HCT116 (cell line): Measurements from ENCODE around the gene SRCIN1. TPM values are rescaled to one million over a fixed set of nuclear protein-coding genes. Genes with fewer than 3 reads are reported as not detected.
"Not testable (repeated sequence)": the region's sequence is repeated elsewhere in the genome, so short reads cannot be mapped to it uniquely, and the experiment has no call there.

Experiments used
- ATAC-seq: fragments of 200-7000 bp; cut with Tn5 transposase; 2 replicates; pipeline ENCODE4 v1.9.1; 2020; ENCODE audit warnings: mild to moderate bottlenecking, moderate library complexity
- BruUV-seq: library from RNA; stranded (reverse); fragments of 400-500 nt; replicated peaks from 2 replicates; lab custom pipeline; 2021; lab: Mats Ljungman, UMichigan
- CTCF ChIA-PET: fragments of 300-600 bp; sonication (Branson Sonifier 250); formaldehyde crosslinking; loops from one replicate; lab custom pipeline; 2021; ENCODE audit warnings: antibody characterized with exemption; lab: Charles Lee
- POLR2A ChIA-PET: fragments of 300-600, 350-600 bp; sonication (Branson Sonifier 250); formaldehyde crosslinking; loops from one replicate; lab custom pipeline; 2021; ENCODE audit warnings: antibody characterized with exemption; lab: Charles Lee
- RAD21 ChIA-PET, 2 experiments: fragments of 300-600 bp; sonication (Branson Sonifier 250); formaldehyde crosslinking; loops; one replicate each; lab custom pipeline; 2023; ENCODE audit warnings: low total read pairs in 2 of 2; ENCODE audit not compliant: uncharacterized antibody in 2 of 2, unreplicated experiment in 2 of 2, low non-redundant PET in 1 of 2; lab: Charles Lee
- DNase-seq: peaks from one replicate; pipeline ENCODE4 v3.0.0-alpha.2; 2010; ENCODE audit warnings: low read depth, low spot score
- H2AFZ ChIP-seq: fragments of 200-600 bp; shearing (Covaris generic), sonication (generic); 2 replicates; pipeline ENCODE4 v1.6.1; 2017; ENCODE audit warnings: low read depth, mixed run types, mixed read lengths, antibody characterized with exemption, low read length; ENCODE audit not compliant: poor library complexity, severe bottlenecking
- H3K27ac ChIP-seq: 2 replicates; pipeline ENCODE4 v1.5.1; 2012; ENCODE audit warnings: low read depth, low read length
- H3K27me3 ChIP-seq: fragments of 200-600 bp; sonication (generic); 2 replicates; pipeline ENCODE4 v1.6.1; 2016; ENCODE audit warnings: mixed run types, low read length, mixed read lengths; ENCODE audit not compliant: insufficient read depth
- H3K36me3 ChIP-seq, 2 experiments: fragments of 200-500 bp in 1 of 2; fragments of 200-600 bp in 1 of 2; sonication (Bioruptor generic) in 1 of 2; sonication (generic) in 1 of 2; 2 replicates each; pipeline versions ENCODE4 v1.5.1 to v1.6.1; 2014 to 2016; ENCODE audit warnings: low read length in 2 of 2, inconsistent platforms in 1 of 2, mixed read lengths in 1 of 2, mixed run types in 1 of 2; ENCODE audit not compliant: insufficient read depth in 2 of 2, control insufficient read depth in 1 of 2
- H3K4me1 ChIP-seq, 2 experiments: fragments of 200-600 bp in 1 of 2; sonication (generic) in 1 of 2; 2 replicates each; pipeline versions ENCODE4 v1.5.1 to v1.6.1; 2012 to 2017; ENCODE audit warnings: low read length in 2 of 2, inconsistent platforms in 1 of 2, mild to moderate bottlenecking in 1 of 2, mixed read lengths in 1 of 2, mixed run types in 1 of 2, moderate library complexity in 1 of 2; ENCODE audit not compliant: insufficient read depth in 2 of 2, control insufficient read depth in 1 of 2
- H3K4me2 ChIP-seq: fragments of 200-600 bp; sonication (generic); 2 replicates; pipeline ENCODE4 v1.6.1; 2017; ENCODE audit warnings: mixed run types, low read length, mixed read lengths
- H3K4me3 ChIP-seq, 2 experiments: fragments of 200-600 bp in 1 of 2; sonication (generic) in 1 of 2; replicated peaks in 1 of 2; 2 replicates each; pipeline ENCODE4 v1.5.1; 2011 to 2016; ENCODE audit warnings: low read length in 2 of 2, control low read depth in 1 of 2, low read depth in 1 of 2, mild to moderate bottlenecking in 1 of 2, mixed read lengths in 1 of 2, mixed run types in 1 of 2
- H3K79me2 ChIP-seq: fragments of 200-600 bp; sonication (generic); 2 replicates; pipeline ENCODE4 v1.6.1; 2017; ENCODE audit warnings: mild to moderate bottlenecking, mixed run types, low read length, moderate library complexity, mixed read lengths; ENCODE audit not compliant: insufficient read depth
- H3K9ac ChIP-seq: fragments of 200-600 bp; sonication (generic); 2 replicates; pipeline ENCODE4 v1.6.1; 2016; ENCODE audit warnings: low read length, mixed read lengths
- H3K9me2 ChIP-seq: fragments of 200-600 bp; sonication (generic), shearing (Covaris generic); 2 replicates; pipeline ENCODE4 v1.6.1; 2017; ENCODE audit warnings: mixed run types, mild to moderate bottlenecking, moderate library complexity; ENCODE audit not compliant: insufficient read depth
- H3K9me3 ChIP-seq, 2 experiments: fragments of 200-500 bp in 1 of 2; fragments of 200-600 bp in 1 of 2; sonication (Bioruptor generic) in 1 of 2; sonication (generic) in 1 of 2; 2 replicates each; pipeline ENCODE4 v1.6.1; 2014 to 2017; ENCODE audit warnings: low read length in 2 of 2, mixed read lengths in 2 of 2, inconsistent platforms in 1 of 2, low read depth in 1 of 2, mild to moderate bottlenecking in 1 of 2, mixed run types in 1 of 2, moderate library complexity in 1 of 2; ENCODE audit not compliant: control insufficient read depth in 1 of 2, insufficient read depth in 1 of 2
- H4K20me1 ChIP-seq: fragments of 200-600 bp; sonication (generic), shearing (Covaris generic); 2 replicates; pipeline ENCODE4 v1.6.1; 2017; ENCODE audit warnings: mixed run types, mild to moderate bottlenecking, moderate library complexity; ENCODE audit not compliant: insufficient read depth
- ELF1 ChIP-seq: IDR thresholded peaks from 2 replicates; pipeline ENCODE4 v1.6.1; 2012; ENCODE audit warnings: low read depth, borderline replicate concordance
- EZH2 ChIP-seq: fragments of 200-600 bp; sonication (generic); IDR thresholded peaks from 2 replicates; pipeline ENCODE4 v1.6.1; 2017; ENCODE audit warnings: antibody characterized with exemption, mixed run types
- FOSL1 ChIP-seq: IDR thresholded peaks from 2 replicates; pipeline ENCODE4 v1.6.1; 2012; ENCODE audit warnings: low read depth
- JUND ChIP-seq: IDR thresholded peaks from 2 replicates; pipeline ENCODE4 v1.6.1; 2012
- POLR2A ChIP-seq: IDR thresholded peaks from 2 replicates; pipeline ENCODE4 v1.7.0; 2011; ENCODE audit warnings: borderline replicate concordance; ENCODE audit not compliant: insufficient read depth, insufficient read length; ENCODE audit errors: extremely low read depth
- POLR2AphosphoS5 ChIP-seq: IDR thresholded peaks from 2 replicates; pipeline ENCODE4 v1.6.1; 2011; ENCODE audit warnings: mild to moderate bottlenecking, low read depth, low read length, moderate library complexity
- SP1 ChIP-seq: IDR thresholded peaks from 2 replicates; pipeline ENCODE4 v1.6.1; 2012; ENCODE audit warnings: low read depth
- TCF7L2 ChIP-seq: IDR thresholded peaks from 2 replicates; pipeline ENCODE4 v1.7.0; 2011; ENCODE audit warnings: borderline replicate concordance, inconsistent platforms; ENCODE audit not compliant: insufficient read depth, insufficient read length; ENCODE audit errors: extremely low read depth
- ZNF274 ChIP-seq: fragments of 200-500 bp; sonication (Bioruptor generic); IDR thresholded peaks from 2 replicates; pipeline ENCODE4 v1.6.1; 2014; ENCODE audit warnings: mild to moderate bottlenecking, low read depth, low read length, inconsistent platforms
- intact Hi-C: fragments of 100-400 bp; cut with micrococcal nuclease; formaldehyde crosslinking; loops from 2 replicates; pipeline ENCODE4 v1.10.0; 2022
- total RNA-seq: library from RNA; stranded (reverse); gene quantifications from one replicate; pipeline ENCODE4 v1.2.1, GENCODE V29; 2021; ENCODE audit not compliant: unreplicated experiment
- TF ChIP-seq, protein P1 (sequence below), 3 experiments: fragments of 200-600 bp in 1 of 3; sonication (generic) in 1 of 3; IDR thresholded peaks in 2 of 3; conservative IDR thresholded peaks in 1 of 3; 2 replicates each; pipeline ENCODE4 v1.5.1; 2012 to 2017; ENCODE audit warnings: low read depth in 2 of 3, low read length in 2 of 3, antibody characterized with exemption in 1 of 3, borderline replicate concordance in 1 of 3, control low read depth in 1 of 3, mild to moderate bottlenecking in 1 of 3, mixed read lengths in 1 of 3, mixed run types in 1 of 3, moderate library complexity in 1 of 3; ENCODE audit not compliant: insufficient read depth in 1 of 3
- TF ChIP-seq, protein P2 (sequence below): IDR thresholded peaks from 2 replicates; pipeline ENCODE4 v1.6.1; 2011; ENCODE audit warnings: mild to moderate bottlenecking, low read length, moderate library complexity; ENCODE audit not compliant: insufficient replicate concordance; ENCODE audit errors: extremely low read depth

SRCIN1 gene
- total RNA-seq, 1 experiment from 2014 or later, result 10.5 TPM

DNA sequence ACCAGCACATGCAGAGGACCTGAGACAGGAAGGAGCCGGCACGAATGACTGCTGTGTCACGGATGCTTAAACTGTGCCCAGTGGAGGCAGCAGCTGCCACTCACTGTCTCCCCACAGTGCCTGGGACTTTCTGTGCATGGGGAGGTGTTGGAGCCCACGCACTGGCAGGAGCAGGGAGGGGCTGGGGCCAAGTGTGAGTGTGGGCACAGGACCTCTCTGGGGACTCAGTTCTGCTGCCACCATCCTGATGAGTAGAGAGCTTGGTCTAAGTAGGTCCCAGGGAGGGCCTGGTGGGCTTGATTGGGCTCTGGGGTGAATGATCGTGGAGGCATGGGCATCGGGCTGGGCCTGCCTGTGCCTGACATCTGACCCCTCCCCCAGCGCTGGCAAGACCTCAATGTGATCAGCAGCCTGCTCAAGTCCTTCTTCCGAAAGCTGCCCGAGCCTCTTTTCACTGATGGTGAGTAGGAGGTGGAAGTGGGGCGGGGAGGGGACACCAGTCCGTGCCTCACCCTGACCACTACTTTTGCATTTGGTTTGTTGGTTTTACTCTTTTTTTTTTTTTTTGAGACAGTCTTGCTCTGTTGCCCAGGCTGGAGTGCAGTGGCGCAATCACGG, 120.0 kb downstream of the SRCIN1 start:
- H3K9ac ChIP-seq, H3K79me2 ChIP-seq, ATAC-seq, H2AFZ ChIP-seq, BruUV-seq, H3K9me2 ChIP-seq, H3K4me1 ChIP-seq, H3K4me2 ChIP-seq, H4K20me1 ChIP-seq, H3K27me3 ChIP-seq, DNase-seq, POLR2A ChIA-PET, H3K36me3 ChIP-seq, H3K4me3 ChIP-seq, H3K9me3 ChIP-seq, H3K27ac ChIP-seq: not testable (repeated sequence)
- CTCF ChIA-PET, result interaction anchor here (0.7 kb wide), 1 partner anchor 57 kb away, joined by 3 read pairs; the partner anchor contains the start of gene ARHGAP23
- intact Hi-C loops, result loop anchor here (1.0 to 10.0 kb wide), 3 partner anchors 41 to 131 kb away; partner anchors contain the start of gene SOCS7
- RAD21 ChIA-PET, result interaction anchor here in 1 of 2 experiments (0.6 kb wide), 1 partner anchor 39 kb away, joined by 3 read pairs; no protein-coding TSS in a partner anchor

DNA sequence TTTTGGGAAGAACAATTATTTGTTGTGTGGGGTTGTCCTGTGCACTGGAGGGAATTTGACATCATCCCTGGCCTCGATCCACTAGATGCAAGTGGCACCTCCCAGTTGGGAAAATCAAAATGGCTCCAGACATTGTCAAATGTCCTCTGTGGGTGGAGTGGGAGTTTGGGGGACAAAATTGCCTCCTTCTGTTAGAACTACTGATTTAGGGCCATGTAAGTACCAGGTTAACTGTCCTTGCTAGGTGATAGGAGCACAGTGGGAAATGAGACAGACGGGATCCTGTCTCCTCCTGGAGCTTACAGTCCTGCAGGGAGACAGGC, 120.6 kb downstream of the SRCIN1 start:
- Histone ChIP-seq H3K9me3 (no peaks in the 10 kb centered on the region), H2AFZ (no peak overlapping the region), H3K4me1 (peaks cover 0 to 4% of the 10 kb centered on the region in 2 experiments; a peak in 1 of 4 replicates), H3K4me3 (no peak overlapping the region), H4K20me1 (no peaks in the 10 kb centered on the region), H3K9ac (no peak overlapping the region), H3K27me3 (no peaks in the 10 kb centered on the region), H3K79me2 (no peaks in the 10 kb centered on the region), H3K9me2 (no peaks in the 10 kb centered on the region), H3K36me3 (no peaks in the 10 kb centered on the region), H3K27ac (no peak overlapping the region), H3K4me2 (no peak overlapping the region)
- intact Hi-C loops, result loop anchor here (1.0 to 10.0 kb wide), 3 partner anchors 41 to 130 kb away; partner anchors contain the start of gene SOCS7
- ChIA-PET CTCF (interaction anchor here (0.7 kb wide), 1 partner anchor 57 kb away, joined by 3 read pairs; the partner anchor contains the start of gene ARHGAP23), RAD21 (no interaction called here), POLR2A (no interaction called here)
- TF ChIP-seq ELF1 (no peak), SP1 (no peak), ZNF274 (no peak), JUND (no peak), TCF7L2 (no peak), EZH2 (no peak), POLR2AphosphoS5 (no peak), FOSL1 (no peak), POLR2A (no peak)
- TF ChIP-seq, protein P1, sequence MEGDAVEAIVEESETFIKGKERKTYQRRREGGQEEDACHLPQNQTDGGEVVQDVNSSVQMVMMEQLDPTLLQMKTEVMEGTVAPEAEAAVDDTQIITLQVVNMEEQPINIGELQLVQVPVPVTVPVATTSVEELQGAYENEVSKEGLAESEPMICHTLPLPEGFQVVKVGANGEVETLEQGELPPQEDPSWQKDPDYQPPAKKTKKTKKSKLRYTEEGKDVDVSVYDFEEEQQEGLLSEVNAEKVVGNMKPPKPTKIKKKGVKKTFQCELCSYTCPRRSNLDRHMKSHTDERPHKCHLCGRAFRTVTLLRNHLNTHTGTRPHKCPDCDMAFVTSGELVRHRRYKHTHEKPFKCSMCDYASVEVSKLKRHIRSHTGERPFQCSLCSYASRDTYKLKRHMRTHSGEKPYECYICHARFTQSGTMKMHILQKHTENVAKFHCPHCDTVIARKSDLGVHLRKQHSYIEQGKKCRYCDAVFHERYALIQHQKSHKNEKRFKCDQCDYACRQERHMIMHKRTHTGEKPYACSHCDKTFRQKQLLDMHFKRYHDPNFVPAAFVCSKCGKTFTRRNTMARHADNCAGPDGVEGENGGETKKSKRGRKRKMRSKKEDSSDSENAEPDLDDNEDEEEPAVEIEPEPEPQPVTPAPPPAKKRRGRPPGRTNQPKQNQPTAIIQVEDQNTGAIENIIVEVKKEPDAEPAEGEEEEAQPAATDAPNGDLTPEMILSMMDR (IDR thresholded peaks at IDR 0.05 in 2 of 3, conservative IDR thresholded peaks at IDR 0.05 in 1 of 3; ENCODE audit: borderline replicate concordance in 1 of 3, insufficient read depth in 1 of 3, low read depth in 2 of 3, low read length in 2 of 3), result no peak
- TF ChIP-seq, protein P2, sequence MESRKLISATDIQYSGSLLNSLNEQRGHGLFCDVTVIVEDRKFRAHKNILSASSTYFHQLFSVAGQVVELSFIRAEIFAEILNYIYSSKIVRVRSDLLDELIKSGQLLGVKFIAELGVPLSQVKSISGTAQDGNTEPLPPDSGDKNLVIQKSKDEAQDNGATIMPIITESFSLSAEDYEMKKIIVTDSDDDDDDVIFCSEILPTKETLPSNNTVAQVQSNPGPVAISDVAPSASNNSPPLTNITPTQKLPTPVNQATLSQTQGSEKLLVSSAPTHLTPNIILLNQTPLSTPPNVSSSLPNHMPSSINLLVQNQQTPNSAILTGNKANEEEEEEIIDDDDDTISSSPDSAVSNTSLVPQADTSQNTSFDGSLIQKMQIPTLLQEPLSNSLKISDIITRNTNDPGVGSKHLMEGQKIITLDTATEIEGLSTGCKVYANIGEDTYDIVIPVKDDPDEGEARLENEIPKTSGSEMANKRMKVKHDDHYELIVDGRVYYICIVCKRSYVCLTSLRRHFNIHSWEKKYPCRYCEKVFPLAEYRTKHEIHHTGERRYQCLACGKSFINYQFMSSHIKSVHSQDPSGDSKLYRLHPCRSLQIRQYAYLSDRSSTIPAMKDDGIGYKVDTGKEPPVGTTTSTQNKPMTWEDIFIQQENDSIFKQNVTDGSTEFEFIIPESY, result no peak
- no peak for DNase-seq
- ATAC-seq, result no peak
- no TSS peak for BruUV-seq
